Fibroblast of lung (primary cell): Measurements from ENCODE around the gene TMEM208. TPM values are rescaled to one million over a fixed set of nuclear protein-coding genes. Genes with fewer than 3 reads are reported as not detected.

ENCODE experiments used
- DNase-seq, 2 donors: peaks; one replicate each; pipeline versions ENCODE4 v3.0.0 to v3.0.0-alpha.2; 2010; ENCODE audit warnings: low read depth in 2 of 2
- H2AFZ ChIP-seq: 2 replicates; pipeline ENCODE4 v1.5.1; 2012; ENCODE audit warnings: low read length, control low read depth, inconsistent platforms
- H3K27ac ChIP-seq: 2 replicates; pipeline ENCODE4 v1.5.1; 2011; ENCODE audit warnings: low read length, control low read depth; ENCODE audit not compliant: insufficient read depth
- H3K27me3 ChIP-seq: 2 replicates; pipeline ENCODE4 v1.5.1; 2011; ENCODE audit warnings: mild to moderate bottlenecking, low read length; ENCODE audit not compliant: control insufficient read depth, insufficient read depth
- H3K36me3 ChIP-seq: 2 replicates; pipeline ENCODE4 v1.5.1; 2011; ENCODE audit warnings: low read length; ENCODE audit not compliant: control insufficient read depth, insufficient read depth
- H3K4me1 ChIP-seq: 2 replicates; pipeline ENCODE4 v1.5.1; 2011; ENCODE audit warnings: low read length; ENCODE audit not compliant: control insufficient read depth, insufficient read depth; ENCODE audit errors: extremely low read depth
- H3K4me2 ChIP-seq: 2 replicates; pipeline ENCODE4 v1.5.1; 2011; ENCODE audit warnings: low read length, control low read depth; ENCODE audit not compliant: insufficient read depth; ENCODE audit errors: extremely low read depth
- H3K4me3 ChIP-seq, 4 experiments: fragments of 200-600 bp in 1 of 4; sonication (generic) in 1 of 4; replicated peaks in 1 of 4; 2 replicates each; pipeline ENCODE4 v1.5.1; 2011 to 2016; ENCODE audit warnings: low read length in 4 of 4, low read depth in 3 of 4, mild to moderate bottlenecking in 3 of 4, control low read depth in 2 of 4, inconsistent platforms in 1 of 4, mixed read lengths in 1 of 4; ENCODE audit not compliant: insufficient read depth in 1 of 4; ENCODE audit errors: control extremely low read depth in 1 of 4
- H3K79me2 ChIP-seq: 2 replicates; pipeline ENCODE4 v1.5.1; 2012; ENCODE audit warnings: mild to moderate bottlenecking, low read length, inconsistent platforms; ENCODE audit not compliant: control insufficient read depth, insufficient read depth
- H3K9ac ChIP-seq: 2 replicates; pipeline ENCODE4 v1.5.1; 2011; ENCODE audit warnings: mild to moderate bottlenecking, low read length, control low read depth; ENCODE audit not compliant: insufficient read depth
- H3K9me3 ChIP-seq: 2 replicates; pipeline ENCODE4 v1.5.1; 2012; ENCODE audit warnings: low read depth, low read length; ENCODE audit not compliant: control insufficient read depth, insufficient read depth
- H4K20me1 ChIP-seq: 2 replicates; pipeline ENCODE4 v1.5.1; 2011; ENCODE audit warnings: low read length; ENCODE audit not compliant: control insufficient read depth, insufficient read depth; ENCODE audit errors: extremely low read depth
- CTCF ChIP-seq, 2 donors: IDR thresholded peaks in 1 of 2; conservative IDR thresholded peaks in 1 of 2; 1 replicate in 1 of 2; 2 replicates in 1 of 2; pipeline ENCODE4 v1.5.1; 2011 to 2012; ENCODE audit warnings: low read length in 2 of 2, control low read depth in 1 of 2, inconsistent platforms in 1 of 2, low read depth in 1 of 2, mild to moderate bottlenecking in 1 of 2
- EZH2 ChIP-seq: IDR thresholded peaks from 2 replicates; pipeline ENCODE4 v1.5.1; 2012; ENCODE audit warnings: low read length, control low read depth, mild to moderate bottlenecking; ENCODE audit errors: missing control alignments
- polyA plus RNA-seq, 2 donors: library from polyadenylated mRNA; depleted of rRNA in 1 of 2; stranded (reverse) in 1 of 2; unstranded in 1 of 2; fragments of >200 nt; gene quantifications; 2 replicates each; pipeline ENCODE4 v1.2.1, GENCODE V29; 2011 to 2012; ENCODE audit warnings: missing spikeins in 1 of 2
- total RNA-seq: library from RNA; depleted of rRNA; stranded (reverse); fragments of >200 nt; gene quantifications from 2 replicates; pipeline ENCODE4 v1.2.1, GENCODE V29; 2014

TMEM208 gene
- total and polyA plus RNA-seq, 2 donors (not counting 1 experiment from before 2014, with no cell fraction given): 26.3 to 43.2 TPM

DNA sequence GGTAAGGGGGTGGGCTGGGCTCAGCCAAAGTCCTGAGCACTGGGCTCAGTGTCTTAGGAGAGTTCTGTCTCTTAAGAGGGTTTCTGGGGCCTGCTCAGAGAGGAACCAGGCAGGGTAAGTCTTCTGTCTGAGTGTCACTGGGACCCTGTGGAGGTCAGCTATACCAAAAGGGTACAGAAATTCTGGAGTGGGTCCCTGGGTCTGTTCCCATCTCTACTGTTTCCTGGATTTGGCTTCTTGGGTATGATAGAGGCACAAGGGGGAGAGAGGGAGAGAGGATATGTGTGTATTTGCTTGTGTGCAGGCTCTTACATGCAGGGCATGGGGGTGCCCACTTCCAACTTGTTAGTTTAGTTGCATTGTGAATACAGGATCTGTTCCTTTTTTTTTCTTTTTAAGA is 33.4 kb upstream of the TMEM208 start:
- TF ChIP-seq CTCF (conservative IDR thresholded peaks at IDR 0.05 in 1 of 2, IDR thresholded peaks at IDR 0.05 in 1 of 2; ENCODE audit: low read depth in 1 of 2, low read length in 2 of 2) (no peak), EZH2 (no peak)
- Histone ChIP-seq H3K79me2 (peaks cover 27% of the 10 kb centered on the region), H3K4me1 (peaks cover 19% of the 10 kb centered on the region), H4K20me1 (no peaks in the 10 kb centered on the region), H3K27me3 (no peaks in the 10 kb centered on the region), H2AFZ (no peak overlapping the region), H3K27ac (no peak overlapping the region), H3K9ac (no peak overlapping the region), H3K9me3 (no peaks in the 10 kb centered on the region), H3K4me3 (peak overlapping the region in 3 of 4 experiments; percentile 82 to 93 (median 93)), H3K36me3 (peaks cover 30% of the 10 kb centered on the region), H3K4me2 (peak overlapping the region; percentile 65)
- no peak for DNase-seq

DNA sequence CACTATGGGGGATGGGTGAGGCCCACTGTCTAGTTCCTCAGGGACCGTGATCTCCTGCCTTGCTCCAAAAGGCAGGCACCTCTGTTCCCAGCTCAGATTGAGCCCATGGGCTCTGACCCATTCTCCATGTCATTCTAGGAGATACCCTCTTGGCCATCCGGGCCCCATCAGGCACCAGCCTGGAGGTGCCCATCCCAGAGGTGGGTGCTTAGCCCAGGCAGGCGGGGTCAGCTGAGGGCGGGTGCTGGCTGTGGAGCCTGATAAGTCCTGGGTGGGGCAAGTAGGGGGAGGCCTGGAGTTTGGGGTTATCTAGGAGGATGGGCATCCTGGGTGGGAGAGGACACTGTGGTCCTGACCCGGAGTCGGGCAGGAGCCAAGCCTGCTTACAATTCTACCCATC is 32.7 kb upstream of the TMEM208 start:
- no peaks in the 10 kb centered on the region for H3K27me3 ChIP-seq
- H3K9me3 ChIP-seq: no peaks in the 10 kb centered on the region
- H3K9ac ChIP-seq: no peak overlapping the region
- H3K36me3 ChIP-seq: peaks cover 30% of the 10 kb centered on the region
- H4K20me1 ChIP-seq: no peaks in the 10 kb centered on the region
- H3K4me3 ChIP-seq: no peak overlapping the region
- TF ChIP-seq CTCF (conservative IDR thresholded peaks at IDR 0.05 in 1 of 2, IDR thresholded peaks at IDR 0.05 in 1 of 2; ENCODE audit: low read depth in 1 of 2, low read length in 2 of 2): no peak
- TF ChIP-seq EZH2: no peak
- H3K79me2 ChIP-seq: peaks cover 27% of the 10 kb centered on the region
- H3K4me1 ChIP-seq: peaks cover 19% of the 10 kb centered on the region
- no peak overlapping the region for H2AFZ ChIP-seq
- no peak overlapping the region for H3K27ac ChIP-seq
- no peak for DNase-seq
- H3K4me2 ChIP-seq: no peak overlapping the region

DNA sequence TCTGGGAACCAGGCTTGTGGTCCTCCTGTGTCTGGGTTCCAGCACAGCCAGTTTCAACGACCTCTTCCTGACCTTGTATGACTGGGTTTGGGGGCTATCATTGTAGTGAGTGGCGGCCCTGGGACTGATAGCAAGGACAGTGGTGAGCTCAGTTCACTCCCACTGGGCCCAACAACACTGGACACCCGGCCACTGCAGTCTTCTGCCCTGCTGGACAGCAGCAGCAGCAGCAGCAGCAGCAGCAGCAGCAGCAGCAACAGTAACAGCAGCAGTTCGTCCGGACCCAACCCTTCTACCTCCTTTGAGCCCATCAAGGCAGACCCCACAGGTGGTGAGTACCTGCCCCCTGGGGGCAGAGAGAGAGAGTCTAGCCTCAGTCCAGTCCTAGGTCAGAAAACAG is 31.3 kb upstream of the TMEM208 start:
- DNase-seq: no peak
- Histone ChIP-seq H3K79me2 (peaks cover 27% of the 10 kb centered on the region), H3K9me3 (no peaks in the 10 kb centered on the region), H3K27me3 (no peaks in the 10 kb centered on the region), H3K4me2 (no peak overlapping the region), H3K9ac (no peak overlapping the region), H2AFZ (no peak overlapping the region), H3K36me3 (peaks cover 39% of the 10 kb centered on the region), H3K4me3 (no peak overlapping the region), H3K27ac (no peak overlapping the region), H4K20me1 (no peaks in the 10 kb centered on the region), H3K4me1 (peaks cover 19% of the 10 kb centered on the region)
- TF ChIP-seq EZH2 (no peak), CTCF (conservative IDR thresholded peaks at IDR 0.05 in 1 of 2, IDR thresholded peaks at IDR 0.05 in 1 of 2; ENCODE audit: low read depth in 1 of 2, low read length in 2 of 2) (no peak)
